Ascending aorta (tissue), 2 donors: ENCODE results near the gene PABPN1. TPM values are rescaled to one million over a fixed set of nuclear protein-coding genes. Genes with fewer than 3 reads are reported as not detected.

ENCODE experiments used
- DNase-seq, 2 donors: peaks; one replicate each; pipeline ENCODE4 v3.0.0-alpha.2; 2019; ENCODE audit warnings: low spot score in 2 of 2
- H3K27ac ChIP-seq, 2 donors: fragments of 200-600 bp; sonication (generic); one replicate each; pipeline ENCODE4 v1.5.1; 2016 to 2017; ENCODE audit warnings: mild to moderate bottlenecking in 1 of 2
- H3K27me3 ChIP-seq: fragments of 200-600 bp; sonication (generic); one replicate; pipeline ENCODE4 v1.5.1; 2017
- H3K36me3 ChIP-seq, 2 donors: fragments of 200-600 bp; sonication (generic); one replicate each; pipeline ENCODE4 v1.5.1; 2016
- H3K4me1 ChIP-seq, 2 donors: fragments of 200-600 bp; sonication (generic); one replicate each; pipeline ENCODE4 v1.5.1; 2016 to 2017; ENCODE audit warnings: mild to moderate bottlenecking in 1 of 2
- H3K4me3 ChIP-seq, 2 donors: fragments of 200-600 bp; sonication (generic); one replicate each; pipeline ENCODE4 v1.5.1; 2016 to 2017; ENCODE audit warnings: mild to moderate bottlenecking in 1 of 2
- H3K9me3 ChIP-seq, 2 donors: fragments of 200-600 bp; sonication (generic); one replicate each; pipeline ENCODE4 v1.5.1; 2016
- intact Hi-C: fragments of 100-400 bp; cut with DNase I; formaldehyde crosslinking; loops from one replicate; pipeline ENCODE4 v1.15.1; 2023
- total RNA-seq: library from RNA; depleted of rRNA; stranded (reverse); fragments of >200 nt; gene quantifications from one replicate; pipeline ENCODE4 v1.1.0, GENCODE V29; 2016
- TF ChIP-seq, protein P1 (sequence below), 3 experiments: fragments of 200-600 bp in 2 of 3; fragments of 450-650 bp in 1 of 3; sonication (generic) in 2 of 3; IDR thresholded peaks; one replicate each; pipeline ENCODE4 v1.5.1; 2016 to 2019; ENCODE audit warnings: antibody characterized with exemption in 3 of 3, mild to moderate bottlenecking in 1 of 3, moderate library complexity in 1 of 3

PABPN1 gene
- total RNA-seq, 1 donor from 2014 or later, result 90.6 TPM

DNA sequence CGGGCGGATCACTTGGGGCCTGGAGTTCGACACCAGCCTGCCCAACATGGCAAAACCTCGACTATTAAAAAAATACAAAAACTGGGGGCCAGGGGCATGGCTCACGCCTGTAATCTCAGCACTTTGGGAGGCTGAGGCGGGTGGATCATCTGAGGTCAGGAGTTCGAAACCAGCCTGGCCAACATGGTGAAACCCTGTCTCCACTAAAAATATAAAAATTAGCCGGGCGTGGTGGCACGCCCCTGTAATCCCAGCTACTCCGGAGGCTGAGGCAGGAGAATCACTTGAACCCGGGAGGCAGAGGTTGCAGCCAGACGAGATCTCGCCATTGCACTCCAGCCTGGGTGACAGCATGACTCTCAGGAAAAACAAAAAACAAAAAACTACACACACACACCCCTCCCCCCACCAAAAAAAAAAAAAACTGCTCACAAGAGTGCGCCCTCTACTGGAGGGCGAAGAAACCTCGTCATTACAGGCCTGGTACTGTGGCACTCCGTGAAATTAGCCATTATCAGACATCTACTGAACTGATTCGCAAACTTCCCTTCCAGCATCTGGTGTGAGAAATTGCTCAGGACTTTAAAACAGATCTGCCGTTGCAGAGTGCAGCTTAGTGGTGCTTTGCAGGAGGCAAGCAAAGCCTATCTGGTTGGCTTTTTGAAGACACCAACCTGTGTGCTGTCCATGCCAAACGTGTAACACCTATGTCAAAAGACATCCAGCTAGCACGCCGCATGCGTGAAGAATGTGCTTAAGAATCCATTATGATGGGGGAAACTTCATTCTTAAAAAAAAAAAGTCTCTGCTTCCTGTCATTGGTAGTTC, 26.3 kb upstream of the PABPN1 start:
- Histone ChIP-seq H3K36me3 (peaks cover 0 to 3% of the 10 kb centered on the region in 2 donors), H3K9me3 (no peaks in the 10 kb centered on the region), H3K4me1 (peaks cover 5 to 10% of the 10 kb centered on the region in 2 donors), H3K4me3 (peak overlapping the region in 1 of 2 donors; percentile 26), H3K27ac (no peak overlapping the region), H3K27me3 (no peaks in the 10 kb centered on the region)
- TF ChIP-seq, protein P1, sequence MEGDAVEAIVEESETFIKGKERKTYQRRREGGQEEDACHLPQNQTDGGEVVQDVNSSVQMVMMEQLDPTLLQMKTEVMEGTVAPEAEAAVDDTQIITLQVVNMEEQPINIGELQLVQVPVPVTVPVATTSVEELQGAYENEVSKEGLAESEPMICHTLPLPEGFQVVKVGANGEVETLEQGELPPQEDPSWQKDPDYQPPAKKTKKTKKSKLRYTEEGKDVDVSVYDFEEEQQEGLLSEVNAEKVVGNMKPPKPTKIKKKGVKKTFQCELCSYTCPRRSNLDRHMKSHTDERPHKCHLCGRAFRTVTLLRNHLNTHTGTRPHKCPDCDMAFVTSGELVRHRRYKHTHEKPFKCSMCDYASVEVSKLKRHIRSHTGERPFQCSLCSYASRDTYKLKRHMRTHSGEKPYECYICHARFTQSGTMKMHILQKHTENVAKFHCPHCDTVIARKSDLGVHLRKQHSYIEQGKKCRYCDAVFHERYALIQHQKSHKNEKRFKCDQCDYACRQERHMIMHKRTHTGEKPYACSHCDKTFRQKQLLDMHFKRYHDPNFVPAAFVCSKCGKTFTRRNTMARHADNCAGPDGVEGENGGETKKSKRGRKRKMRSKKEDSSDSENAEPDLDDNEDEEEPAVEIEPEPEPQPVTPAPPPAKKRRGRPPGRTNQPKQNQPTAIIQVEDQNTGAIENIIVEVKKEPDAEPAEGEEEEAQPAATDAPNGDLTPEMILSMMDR (IDR thresholded peaks at IDR 0.05), result peak; percentile 59 to 89 (median 81)
- no peak for DNase-seq
- intact Hi-C loops, result loop anchor here (1.0 kb wide), 2 partner anchors 9 to 30 kb away; partner anchors contain the start of gene HOMEZ

DNA sequence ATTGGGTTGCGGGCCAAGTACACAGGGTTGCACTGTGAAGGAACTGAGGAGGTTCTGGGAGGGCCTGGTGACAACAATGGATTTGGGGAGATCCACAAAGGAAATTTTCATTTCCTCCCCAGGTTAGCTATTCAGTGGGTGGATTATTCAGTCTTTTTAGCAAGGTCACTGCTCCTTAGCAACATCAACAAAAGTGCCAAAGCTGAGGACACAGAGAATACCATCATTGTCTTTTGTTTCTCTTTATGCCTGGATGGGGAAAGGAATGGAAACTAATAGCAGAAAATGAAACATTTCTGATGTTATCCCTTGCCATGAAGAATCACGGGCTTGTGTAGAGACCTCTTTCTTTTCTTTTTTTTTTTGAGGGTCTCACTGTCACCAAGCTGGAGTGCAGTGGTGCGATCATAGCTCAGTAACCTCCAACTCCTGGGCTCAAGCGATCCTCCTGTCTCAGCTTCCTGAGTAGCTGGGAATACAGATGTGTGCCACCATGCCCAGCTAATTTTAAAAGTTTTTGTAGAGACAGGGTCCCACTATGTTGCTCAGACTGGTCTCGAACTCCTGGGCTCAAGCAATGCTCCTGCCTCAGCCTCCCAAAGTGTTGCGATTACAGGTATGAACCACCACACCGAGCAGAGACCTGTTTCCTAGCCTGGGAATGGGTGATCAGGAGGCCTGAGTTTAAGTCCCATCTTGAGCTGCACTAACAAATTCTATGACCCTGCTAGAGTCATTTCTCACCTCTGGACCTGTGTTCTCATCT, 25.1 kb upstream of the PABPN1 start:
- DNase-seq, result no peak
- peaks cover 11 to 17% of the 10 kb centered on the region in 2 donors for H3K4me1 ChIP-seq
- H3K4me3 ChIP-seq, result no peak overlapping the region
- intact Hi-C loops, result no loop called here
- peaks cover 0 to 3% of the 10 kb centered on the region in 2 donors for H3K36me3 ChIP-seq
- no peak overlapping the region for H3K27ac ChIP-seq
- TF ChIP-seq, protein P1 (IDR thresholded peaks at IDR 0.05), result no peak
- no peaks in the 10 kb centered on the region for H3K9me3 ChIP-seq
- no peaks in the 10 kb centered on the region for H3K27me3 ChIP-seq

DNA sequence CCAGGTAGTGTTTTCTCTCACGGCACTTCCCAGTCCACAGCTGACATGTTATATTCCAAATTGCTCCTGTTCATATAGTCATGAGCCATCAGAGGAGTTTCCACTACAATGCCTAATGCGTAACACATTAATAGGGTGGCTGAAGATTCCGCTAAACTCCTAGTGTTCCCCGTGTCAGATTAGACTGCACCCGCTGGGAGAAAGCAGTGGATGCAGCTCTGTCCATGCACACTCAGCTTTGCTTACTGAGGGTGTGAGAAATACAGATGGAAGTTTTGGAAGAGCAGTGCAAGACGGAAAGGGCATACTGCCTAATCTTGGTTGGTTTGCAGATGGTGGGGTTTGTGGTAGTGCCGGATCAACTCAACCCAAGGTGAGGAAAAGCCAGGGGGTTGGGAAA, 24.2 kb upstream of the PABPN1 start:
- Histone ChIP-seq H3K4me3 (no peak overlapping the region), H3K9me3 (no peaks in the 10 kb centered on the region), H3K27me3 (no peaks in the 10 kb centered on the region), H3K4me1 (peaks cover 11 to 20% of the 10 kb centered on the region in 2 donors), H3K36me3 (peaks cover 0 to 3% of the 10 kb centered on the region in 2 donors), H3K27ac (peak overlapping the region in 1 of 2 donors; percentile 23)
- no peak for DNase-seq
- TF ChIP-seq, protein P1 (IDR thresholded peaks at IDR 0.05), result no peak
- intact Hi-C loops, result no loop called here

DNA sequence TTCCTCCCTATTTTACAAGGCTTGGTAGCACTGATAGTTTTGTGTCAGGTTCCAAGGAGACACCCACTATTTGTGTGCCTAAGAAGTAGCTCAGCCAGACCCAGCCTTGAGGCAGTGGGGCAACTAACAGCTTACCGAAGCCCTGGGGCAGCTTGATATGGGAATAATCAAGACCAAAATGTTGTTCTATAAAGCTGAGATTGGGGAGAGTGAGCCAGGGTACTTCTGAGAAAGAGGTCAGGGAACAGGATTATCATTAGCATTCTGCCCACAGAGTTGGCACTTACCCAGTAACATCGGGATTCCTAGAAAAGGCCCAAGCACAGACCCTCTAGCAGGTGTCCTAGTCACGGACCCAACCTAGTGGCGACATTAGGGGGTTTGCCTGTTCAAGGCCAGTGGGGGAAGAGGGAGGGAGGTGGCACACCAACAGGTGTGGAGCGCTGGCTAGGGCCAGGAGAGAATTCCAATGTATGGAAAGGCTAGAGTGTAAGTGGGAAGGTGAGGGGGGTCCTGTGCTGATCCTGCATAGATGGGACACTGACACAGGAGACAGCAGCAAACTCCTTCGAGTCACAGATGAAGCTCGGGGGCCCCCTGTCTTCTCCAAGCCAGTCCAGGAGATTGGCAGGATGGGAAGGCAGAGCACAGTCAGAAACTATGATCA, 23.5 kb upstream of the PABPN1 start:
- intact Hi-C loops, result no loop called here
- Histone ChIP-seq H3K9me3 (no peaks in the 10 kb centered on the region), H3K27ac (peak overlapping the region in 1 of 2 donors; percentile 23), H3K4me1 (peaks cover 11 to 20% of the 10 kb centered on the region in 2 donors), H3K27me3 (no peaks in the 10 kb centered on the region), H3K4me3 (no peak overlapping the region), H3K36me3 (peaks cover 0 to 3% of the 10 kb centered on the region in 2 donors)
- DNase-seq, result no peak
- TF ChIP-seq, protein P1 (IDR thresholded peaks at IDR 0.05), result no peak

DNA sequence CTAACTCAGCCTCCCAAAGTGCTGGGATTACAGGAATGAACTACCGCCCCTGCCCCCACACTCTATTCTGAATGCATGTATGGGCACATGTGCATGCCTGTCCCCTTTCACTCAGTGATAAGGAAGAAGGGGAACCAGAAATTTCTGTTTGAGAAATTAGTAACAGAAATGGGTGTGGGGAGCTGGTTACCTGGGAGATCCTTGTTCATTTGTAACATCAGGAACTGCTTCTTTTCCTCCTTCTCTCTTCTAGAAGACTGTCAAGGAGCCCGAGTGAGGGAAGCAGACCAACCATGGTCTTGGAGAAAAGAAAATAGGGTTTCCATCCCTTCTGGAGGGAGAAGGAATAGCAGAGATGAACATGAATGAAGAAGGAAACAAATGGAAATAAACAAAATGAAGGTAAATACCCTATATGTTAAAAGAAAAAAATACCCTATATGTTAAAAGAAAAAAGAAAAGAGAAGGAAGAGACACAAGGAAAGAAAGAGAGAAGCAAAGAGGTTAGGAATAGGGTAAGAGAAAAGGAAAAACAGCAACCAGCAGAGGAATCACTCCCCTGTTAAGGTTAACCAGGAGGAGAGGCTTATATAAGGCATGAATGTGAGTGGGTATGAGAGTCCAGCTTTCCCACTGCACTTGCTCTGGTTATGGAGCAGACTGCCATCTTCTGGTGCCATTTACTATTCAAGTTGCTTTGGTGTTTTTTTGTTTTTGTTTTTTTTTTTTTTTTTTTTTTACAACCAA, 21.9 kb upstream of the PABPN1 start:
- peak overlapping the region; percentile 94 to 99 for H3K27ac ChIP-seq

More for the DNA sequence above, 21.9 kb upstream of the PABPN1 start:
- Histone ChIP-seq H3K4me3 (no peak overlapping the region), H3K9me3 (no peaks in the 10 kb centered on the region), H3K36me3 (peaks cover 0 to 3% of the 10 kb centered on the region in 2 donors), H3K27me3 (no peaks in the 10 kb centered on the region), H3K4me1 (peaks cover 11 to 20% of the 10 kb centered on the region in 2 donors)
- TF ChIP-seq, protein P1 (IDR thresholded peaks at IDR 0.05), result peak in 1 of 3 experiments; percentile 19
- no peak for DNase-seq
- intact Hi-C loops, result no loop called here
